Stimulated activated CD8-positive, alpha-beta memory T cell treated with anti-CD3 and anti-CD28 coated beads, Interleukin-7, amount 100 ng/mL, for 1 hour (primary cell): ENCODE measurements around the gene UBE2K.
"Not testable (repeated sequence)": the region's sequence is repeated elsewhere in the genome, so short reads cannot be mapped to it uniquely, and the experiment has no call there.

ENCODE experiments used
- DNase-seq, 2 donors: peaks; one replicate each; pipeline ENCODE4 v3.0.0-alpha.2; 2020; ENCODE audit warnings: low read depth in 2 of 2

Gene UBE2K

DNA sequence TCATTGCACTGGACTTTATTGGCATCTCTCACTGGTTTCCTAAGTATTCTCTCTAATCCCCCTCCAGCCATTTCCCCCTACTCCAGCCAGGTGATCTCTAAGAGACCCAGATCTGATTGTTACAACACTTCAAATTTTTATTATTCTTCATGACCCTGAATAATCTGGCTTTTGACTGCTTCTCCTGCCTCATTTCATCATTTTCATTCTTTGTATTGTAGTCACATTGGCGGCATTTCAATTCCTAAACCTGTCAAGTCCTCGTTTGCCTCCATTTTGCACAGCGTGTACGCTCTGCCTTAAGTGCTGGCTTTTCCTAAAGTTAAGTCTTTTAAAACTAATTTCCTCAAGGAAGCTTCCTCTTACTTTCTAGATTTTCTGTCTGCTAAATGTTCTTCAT lies 31.6 kb downstream of the UBE2K start:
- no peak for DNase-seq

DNA sequence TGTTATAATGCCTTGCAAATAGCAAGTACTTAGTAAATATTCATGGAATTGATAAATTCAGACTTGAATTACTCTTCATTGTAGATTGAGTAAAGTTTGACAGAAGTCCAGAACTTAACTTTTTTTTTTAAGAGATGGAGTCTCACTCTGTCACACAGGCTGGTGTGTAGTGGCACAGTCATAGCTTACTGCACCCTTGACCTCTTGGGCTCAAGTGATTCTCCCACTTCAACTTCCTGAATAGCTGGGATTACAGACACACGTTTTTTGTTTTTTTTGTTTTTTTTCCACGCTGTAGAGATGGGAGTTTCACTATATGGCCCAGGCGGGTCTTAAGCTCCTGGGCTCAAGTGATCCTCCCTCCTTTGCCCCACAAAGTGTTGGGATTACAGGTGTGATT lies 32.1 kb downstream of the UBE2K start:
- no peak for DNase-seq

DNA sequence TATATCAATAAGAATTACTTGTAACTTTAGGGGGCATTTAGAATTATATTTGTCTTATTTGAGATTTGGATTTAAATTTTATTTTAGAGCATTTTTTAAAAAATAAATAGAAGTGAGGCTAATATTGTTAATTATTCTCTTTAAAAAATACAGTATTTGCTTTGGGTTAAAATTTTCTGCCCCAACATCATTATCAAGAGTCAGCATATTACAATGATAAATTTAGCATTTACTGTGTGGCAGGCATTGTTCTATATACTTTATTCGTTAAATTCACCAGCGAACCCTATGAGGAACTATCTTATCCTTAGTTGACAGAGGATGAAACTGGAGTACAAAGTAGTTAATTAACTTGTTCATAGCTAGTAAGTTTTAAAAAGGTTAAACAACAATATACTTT lies 34.0 kb downstream of the UBE2K start:
- no peak for DNase-seq

DNA sequence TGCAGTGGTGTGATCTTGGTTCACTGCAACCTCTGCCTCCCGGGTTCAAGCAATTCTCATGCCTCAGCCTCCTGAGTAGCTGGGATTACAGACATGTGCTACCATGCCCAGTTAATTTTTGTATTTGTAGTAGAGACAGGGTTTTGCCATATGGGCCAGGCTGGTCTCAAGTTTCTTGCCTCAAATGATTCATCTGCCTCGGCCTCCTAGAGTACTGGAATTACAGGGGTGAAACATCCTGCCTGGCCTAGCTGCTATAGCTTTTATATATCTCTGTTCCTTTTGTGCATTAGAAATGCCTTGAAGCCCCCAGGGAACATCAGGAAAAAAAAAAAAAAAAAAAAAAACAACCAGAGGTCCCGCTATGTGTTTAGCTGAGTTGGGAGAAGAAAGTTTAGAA lies 34.8 kb downstream of the UBE2K start:
- DNase-seq, result no peak

DNA sequence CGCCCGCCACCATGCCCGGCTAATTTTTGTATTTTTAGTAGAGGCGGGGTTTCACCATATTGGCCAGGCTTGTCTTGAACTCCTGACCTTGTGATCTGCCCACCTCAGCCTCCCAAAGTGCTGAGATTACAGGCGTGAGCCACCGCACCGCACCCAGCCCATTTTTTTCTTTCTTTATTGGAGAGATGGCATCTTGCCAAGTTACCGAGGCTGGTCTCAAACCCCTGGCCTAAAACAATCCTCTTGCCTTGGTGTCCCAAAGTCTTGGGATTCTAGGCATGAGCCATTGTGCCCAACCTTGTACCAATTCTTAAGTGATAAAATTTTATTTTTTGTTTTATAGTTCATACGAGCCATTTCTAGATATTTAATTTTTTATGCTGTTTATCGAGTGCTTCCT lies 41.7 kb downstream of the UBE2K start:
- DNase-seq, result not testable (repeated sequence)

DNA sequence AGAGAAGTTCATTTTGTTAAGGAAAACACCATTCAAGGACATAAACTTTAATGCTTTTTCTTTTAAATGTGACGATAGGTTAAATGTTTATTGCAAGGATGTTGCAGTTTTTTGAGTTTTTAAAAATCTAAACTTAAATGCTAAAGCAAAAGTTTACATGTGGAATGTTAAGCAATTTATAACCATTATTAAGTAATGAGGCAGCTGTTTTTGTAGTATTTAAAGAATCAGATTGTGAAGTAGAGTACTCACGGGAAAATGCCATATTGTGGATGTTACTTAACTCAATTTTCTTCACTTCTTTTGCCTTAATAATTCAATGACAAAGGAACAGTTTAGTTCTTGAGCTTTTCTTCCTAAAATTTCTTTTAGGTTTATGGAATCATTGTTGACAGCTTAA lies 43.5 kb downstream of the UBE2K start:
- DNase-seq, result no peak

DNA sequence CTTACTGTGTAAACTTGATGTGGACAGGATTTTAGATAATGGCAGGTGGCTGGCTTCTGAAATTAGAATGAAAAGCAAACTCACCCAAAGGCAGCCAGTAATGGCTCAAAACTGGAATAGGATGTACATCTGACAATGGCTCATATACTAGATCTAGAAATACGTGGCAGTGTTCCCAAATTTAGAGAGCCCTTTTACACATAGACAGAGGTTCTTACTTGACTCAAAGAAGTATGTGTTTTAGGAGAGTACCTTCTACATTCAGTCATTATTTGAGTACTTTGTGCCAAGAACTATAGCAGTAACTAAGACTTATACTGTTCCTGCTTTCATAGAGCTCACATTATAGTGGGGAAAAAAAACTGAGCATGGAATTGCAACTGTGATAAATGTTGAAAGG lies 48.0 kb downstream of the UBE2K start:
- no peak for DNase-seq

DNA sequence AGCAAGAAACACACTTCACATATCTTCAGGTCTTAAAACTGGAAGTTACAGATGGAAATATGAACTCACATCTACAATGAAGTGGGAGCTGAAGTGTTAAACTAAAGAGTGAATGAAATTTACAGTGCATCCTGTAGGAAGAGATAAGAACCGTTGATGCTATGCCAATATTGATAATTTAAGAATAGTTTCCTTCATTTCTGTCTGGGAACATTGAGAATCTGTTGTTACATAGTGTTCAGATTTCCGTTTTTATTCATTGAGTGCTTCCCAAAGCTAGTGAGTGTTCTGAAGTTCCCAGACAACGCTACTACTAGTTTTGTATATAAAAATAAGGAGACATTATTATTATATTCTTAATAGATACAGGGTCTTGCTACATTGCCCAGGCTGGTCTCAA lies 52.3 kb downstream of the UBE2K start:
- no peak for DNase-seq

DNA sequence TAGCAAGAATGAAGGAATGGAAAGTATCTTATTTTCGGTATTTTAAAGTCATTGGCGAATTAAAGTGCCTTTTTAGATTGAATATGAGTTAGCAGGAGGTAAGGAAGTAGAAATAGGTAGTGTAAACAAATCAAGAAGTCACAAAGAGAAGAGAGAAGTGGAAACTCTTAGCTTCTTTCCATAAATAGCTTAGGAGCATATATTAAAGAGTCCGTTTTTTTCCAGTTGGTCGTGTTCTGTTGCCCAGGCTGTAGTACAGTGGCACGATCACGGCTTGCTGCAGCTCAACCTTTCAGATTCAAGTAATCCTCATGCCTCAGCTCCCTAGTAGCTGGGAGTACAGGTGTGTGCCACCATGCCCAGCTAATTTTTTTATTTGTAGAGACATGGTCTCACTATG lies 56.4 kb downstream of the UBE2K start:
- DNase-seq, result no peak

DNA sequence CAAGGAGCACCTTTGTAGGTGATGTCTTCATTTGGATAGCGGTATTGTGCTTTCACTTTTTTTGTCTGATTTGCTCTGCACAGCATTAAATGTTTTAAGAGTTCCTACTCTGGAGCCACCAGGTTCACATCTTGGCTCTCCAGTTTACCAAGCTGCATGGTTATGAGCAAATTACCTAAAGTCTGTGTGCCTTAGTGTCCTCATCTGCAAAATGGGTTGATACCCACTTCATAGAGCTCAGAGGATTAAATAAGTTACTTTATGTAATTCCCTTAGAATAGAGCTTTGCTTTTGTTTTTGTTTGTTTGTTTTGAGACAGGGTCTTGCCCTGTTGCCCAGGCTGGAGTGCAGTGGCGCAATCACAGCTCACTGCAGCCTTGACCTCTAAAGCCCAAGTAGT lies 58.2 kb downstream of the UBE2K start:
- no peak for DNase-seq

DNA sequence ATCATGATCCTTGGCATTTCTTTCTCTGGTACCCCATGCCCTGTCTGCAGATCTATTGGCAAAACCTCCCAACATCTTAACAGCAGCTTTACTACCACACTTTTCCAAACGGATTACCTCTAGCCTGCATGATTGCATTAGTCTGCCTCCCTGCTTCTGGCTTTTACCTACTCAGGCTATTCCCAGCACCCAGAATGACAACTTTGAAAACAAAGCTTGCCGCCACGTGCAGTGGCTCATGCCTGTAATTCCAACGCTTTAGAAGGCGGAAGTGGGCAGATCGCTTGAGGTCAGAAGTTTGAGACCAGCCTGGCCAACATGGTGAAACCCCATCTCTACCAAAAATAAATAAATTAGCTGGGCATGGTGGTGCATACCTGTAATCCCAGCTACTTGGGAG lies 60.2 kb downstream of the UBE2K start:
- DNase-seq, result no peak

DNA sequence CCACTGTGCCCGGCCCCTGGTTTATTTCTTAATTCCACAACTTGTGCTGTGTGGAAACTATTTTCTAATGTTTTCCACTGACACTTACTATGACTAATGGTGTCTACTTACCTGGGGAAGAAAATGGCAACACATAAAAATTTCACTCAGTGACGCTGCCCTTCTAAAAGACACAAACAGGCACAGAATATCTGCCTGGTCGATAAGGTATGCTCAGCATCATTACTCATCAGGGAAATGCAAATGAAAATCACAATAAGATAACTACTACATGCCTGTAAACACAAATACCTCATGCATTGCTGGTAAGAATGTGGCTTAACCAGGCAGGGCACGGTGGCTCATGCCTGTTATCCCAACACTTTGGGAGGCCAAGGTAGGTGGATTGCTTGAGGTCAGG lies 61.6 kb downstream of the UBE2K start:
- DNase-seq, result no peak

DNA sequence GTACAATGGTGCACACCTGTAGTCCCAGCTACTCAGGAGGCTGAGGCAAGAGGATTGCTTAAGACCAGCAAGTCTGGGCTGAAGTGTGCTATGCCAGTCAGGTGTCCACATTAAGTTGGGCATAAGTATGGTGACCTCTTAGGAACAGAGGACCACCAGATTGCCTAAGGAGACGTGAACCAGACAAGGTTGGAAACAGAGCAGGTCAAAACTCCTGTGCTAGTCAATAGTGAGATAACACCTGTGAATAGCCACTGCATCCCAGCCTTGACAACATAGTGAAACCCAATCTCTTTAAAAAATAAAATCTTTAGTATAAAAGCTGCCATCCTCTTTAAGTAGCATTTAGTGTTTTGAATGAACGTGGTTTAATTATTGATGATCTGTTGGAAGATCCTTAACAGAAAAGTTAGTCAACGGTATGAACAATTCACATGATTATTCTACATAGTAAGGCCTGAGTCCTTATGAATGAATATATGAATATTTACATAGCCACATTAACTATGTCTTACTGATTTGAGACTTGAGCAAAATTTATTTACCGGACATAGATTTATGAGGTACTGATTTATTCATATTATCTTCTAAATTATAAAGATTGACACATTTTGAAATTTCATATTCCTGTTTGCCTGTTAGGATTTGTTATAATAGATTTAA lies 63.2 kb downstream of the UBE2K start:
- no peak for DNase-seq

DNA sequence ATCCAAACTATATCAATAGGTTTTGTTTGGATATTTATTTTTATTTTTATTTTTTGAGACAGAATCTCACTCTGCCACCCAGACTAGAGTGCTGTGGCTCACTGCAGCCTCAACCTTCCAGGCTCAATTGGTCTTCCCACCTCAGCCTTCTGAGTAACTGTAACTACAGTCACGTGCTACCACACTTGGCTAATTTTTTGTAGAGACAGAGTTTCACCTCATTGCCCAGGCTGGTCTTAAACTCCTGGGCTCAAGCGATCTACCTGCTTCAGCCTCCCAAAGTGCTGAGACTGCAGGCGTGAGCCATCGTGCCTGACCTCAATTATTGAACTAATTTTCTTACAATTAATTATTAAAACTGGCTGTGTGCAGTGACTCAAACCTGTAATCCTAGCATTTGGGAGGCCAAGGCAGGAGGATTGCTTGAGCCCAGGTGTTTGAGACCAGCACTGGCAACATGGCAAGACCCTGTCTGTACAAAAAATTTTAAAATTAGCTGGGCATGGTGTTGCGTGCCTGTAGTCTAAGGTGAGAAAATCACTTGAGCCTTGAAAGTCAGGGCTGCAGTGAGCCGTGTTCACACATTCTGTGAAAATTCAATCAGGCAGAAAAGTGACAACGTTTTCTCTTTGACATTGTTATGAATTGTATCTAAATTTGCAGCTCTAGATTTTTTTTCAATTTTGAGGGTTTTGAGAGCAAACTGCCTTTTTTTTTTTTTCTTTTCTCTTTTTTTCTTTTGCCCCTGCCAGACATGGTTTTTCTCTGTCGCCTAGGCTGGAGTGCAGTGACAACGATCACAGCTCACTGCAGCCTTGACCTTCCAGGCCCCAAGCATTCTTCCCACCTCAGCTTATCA lies 66.0 kb downstream of the UBE2K start:
- DNase-seq, result no peak

DNA sequence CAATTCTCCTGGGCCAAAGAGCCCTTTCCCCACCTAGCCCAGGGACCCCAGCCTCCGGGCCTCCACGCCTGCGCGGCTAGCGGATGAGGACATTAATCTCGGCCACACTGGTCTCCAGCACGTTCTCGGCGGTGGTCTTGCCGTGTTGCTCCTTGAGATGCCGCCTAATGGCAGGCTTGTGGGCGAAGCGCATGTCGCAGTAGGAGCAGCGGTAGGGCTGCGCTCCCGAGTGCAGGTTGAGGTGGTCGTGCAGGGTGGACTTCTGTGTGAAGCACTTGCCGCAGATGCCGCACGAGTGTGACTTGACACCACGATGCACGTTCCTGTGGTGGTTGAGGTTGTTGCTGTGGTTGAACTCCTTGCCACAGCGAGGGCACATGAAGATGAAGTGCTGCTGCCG lies 72.1 kb downstream of the UBE2K start:
- DNase-seq, result no peak

DNA sequence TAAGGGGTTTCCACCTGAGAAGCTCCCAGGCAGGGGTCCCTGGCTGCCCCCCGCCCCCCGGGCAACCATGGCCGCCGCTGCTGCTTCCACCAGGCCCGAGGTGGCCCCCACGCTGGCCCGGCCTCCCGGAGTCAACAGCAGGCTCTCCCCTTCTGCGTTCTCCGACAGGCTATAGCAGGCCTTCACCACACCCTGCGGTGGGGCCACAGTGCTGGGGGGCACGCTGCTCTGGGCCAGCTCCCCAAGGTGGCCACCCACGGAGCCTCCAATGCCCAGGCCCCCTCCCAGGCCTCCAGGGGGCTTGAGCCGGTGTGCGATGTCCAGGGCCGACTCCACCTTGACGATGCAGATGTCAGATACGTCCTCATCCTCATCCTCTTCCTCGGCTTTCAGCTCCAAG lies 72.5 kb downstream of the UBE2K start:
- DNase-seq, result no peak

DNA sequence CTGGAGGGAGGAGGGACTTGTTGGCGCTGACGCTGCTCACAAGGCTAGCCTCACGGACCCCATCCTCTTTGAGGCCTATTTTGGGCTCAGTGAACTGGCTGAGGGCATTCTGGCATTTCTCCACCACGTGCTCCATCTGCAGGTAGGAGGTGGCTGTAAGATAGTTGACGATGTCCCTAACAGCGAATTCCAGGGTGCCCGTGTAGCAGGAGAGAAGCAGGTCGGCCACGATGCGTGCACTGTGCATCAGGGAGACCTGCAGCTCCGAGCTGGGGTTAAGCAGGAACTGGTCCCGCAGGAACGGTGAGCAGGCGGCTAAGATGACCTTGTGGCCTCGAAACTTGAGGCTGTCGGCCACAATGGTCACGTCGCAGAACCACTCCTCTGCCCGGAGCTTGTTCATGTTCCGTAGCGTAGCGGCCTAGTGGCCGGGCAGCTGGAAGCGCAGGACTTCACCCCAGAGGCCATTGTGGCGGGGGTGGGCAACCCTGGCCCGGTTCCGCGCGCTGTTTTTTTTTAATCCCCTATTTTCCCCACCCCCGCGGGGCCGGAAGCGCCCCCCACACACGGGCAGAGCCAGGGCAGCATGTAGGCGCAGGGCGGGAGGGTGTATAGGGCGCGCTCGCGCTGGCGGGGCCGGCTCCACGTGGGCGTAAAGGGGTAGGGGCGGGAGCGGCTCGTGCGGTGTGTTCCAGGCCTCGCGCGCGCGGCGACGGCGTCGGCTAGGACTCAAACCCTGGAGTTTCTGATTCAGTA lies 73.2 kb downstream of the UBE2K start:
- DNase-seq, result no peak

DNA sequence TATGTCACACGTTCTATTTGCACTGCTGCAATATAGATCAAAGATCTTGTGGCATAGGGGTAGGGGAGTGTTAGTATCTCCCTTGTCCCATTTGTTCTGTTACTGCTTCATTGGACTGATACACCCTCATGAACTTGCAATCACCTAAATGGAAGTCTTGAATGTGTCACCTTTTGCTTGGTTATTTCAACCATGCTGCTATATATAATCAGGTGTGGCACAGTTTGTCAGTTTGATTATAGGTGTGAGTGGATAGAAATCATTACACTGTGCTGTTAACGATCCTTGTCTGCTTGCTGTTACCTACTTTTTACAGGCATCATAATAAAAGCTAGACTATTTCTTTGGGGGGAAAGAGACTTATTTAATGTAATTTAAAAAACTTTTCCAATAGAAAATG lies 84.1 kb downstream of the UBE2K start:
- not testable (repeated sequence) for DNase-seq

DNA sequence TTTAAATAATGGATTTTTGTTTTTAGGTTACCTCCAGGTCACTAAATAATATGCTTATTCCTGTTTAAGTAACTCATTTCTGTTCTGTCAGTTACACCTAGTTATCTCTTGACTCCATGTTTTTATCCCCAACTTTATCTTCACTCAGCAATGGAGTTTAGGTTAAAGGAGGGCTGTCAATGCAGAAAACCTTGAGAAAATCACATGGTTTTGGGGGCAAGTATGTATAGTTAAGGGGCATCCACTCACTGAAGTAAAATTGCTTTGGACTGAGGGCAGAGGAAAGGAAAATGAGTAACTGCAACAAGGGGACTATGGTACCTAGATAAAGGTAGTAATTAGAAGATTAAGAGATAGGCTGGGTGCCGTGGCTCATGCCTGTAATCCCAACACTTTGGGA lies 87.1 kb downstream of the UBE2K start:
- DNase-seq, result no peak

DNA sequence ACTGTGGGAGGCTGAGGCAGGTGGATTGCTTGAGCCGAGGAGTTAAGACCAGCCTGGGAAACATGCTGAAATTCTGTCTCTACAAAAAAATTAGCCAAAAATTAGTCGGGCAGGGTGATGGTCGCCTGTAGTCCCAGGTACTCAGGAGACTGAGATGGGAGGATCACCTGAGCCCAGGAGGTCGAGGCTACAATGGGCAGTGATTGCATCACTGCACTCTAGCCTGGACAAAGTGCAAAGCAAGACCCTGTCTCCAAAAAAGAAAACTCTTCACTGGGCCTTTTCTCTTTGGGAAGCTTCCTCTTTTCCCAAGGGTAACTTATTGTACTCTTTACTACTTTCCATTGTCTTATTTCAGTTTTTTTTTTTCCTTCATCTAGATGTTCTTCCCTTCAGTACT lies 88.9 kb downstream of the UBE2K start:
- no peak for DNase-seq

DNA sequence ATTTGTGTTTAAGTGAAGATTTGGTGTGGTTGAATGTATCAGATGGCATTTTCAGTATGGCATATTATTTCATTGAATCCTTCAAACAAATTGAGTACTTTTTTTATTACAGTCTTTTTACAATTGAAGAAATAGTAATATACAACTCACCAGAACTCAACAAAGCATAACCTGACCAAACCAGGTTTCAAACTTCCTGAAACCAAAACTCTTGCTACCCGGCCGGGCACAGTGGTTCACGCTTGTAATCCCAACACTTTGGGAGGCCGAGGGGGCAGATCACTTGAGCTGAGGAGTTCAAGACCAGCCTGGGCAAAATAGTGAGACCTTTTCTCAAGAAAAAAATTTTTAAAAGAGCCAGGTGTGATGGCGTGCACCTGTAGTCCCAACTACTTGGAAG lies 94.2 kb downstream of the UBE2K start:
- no peak for DNase-seq

DNA sequence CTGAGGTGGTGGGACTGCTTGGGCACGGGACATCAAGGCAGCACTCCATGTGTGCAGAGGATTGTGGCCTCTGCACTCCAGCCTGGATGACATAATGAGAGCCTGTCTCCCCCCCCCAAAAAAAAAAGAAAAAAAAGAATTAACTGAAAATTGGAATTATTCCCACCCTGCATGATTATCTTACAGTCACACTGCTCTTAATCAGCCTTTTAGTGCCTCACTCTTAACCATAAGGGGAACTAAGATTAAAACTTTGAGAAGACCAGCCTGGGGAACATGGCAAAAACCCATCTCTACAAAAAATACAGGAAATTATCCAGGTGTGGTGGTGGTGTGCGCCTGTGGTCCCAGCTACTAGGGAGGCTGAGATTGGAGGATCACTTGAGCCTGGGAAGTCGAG lies 94.6 kb downstream of the UBE2K start:
- DNase-seq, result no peak

DNA sequence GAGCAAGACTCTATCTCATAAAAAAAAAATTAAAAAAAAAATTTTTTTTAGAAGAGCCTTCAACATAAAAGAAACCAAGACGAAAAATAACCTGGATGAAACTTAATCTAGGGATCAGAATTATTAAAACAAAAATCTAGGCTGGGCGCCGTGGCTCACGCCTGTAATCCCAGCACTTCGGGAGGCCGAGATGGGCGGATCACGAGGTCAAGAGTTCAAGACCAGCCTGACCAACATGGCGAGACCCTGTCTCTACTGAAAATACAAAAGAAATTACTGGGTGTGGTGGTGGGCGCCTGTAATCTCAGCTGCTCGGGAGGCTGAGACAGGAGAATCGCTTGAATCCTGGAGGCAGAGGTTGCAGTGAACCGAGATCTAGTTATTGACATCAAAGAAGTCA lies 95.0 kb downstream of the UBE2K start:
- DNase-seq, result not testable (repeated sequence)
